ENCODE results near the gene MINK1.

The MINK1 gene

GRCh38 chr17:4833178-4833940 lies at the start of gene MINK1:
Gene MINK1 (plus strand): TSS chr17:4833340. CDS start chr17:4833584, 244 bp downstream.
- peak in 55 of 56 donors; percentile 22 to 91 (median 78) for DNase-seq

- DNase-seq, result peak in 2 of 56 donors; percentile 10 to 12
Measured at GRCh38 chr17:4785311-4786105, 47.6 kb upstream of the MINK1 start.

GRCh38 chr17:4786106-4786511 lies 47.0 kb upstream of the MINK1 start, which contains the start of gene VMO1:
Gene VMO1 (minus strand): TSS chr17:4786364. CDS start chr17:4786352, 12 bp downstream.
- DNase-seq, result peak in 5 of 56 donors; percentile 5 to 35 (median 11)

DNA sequence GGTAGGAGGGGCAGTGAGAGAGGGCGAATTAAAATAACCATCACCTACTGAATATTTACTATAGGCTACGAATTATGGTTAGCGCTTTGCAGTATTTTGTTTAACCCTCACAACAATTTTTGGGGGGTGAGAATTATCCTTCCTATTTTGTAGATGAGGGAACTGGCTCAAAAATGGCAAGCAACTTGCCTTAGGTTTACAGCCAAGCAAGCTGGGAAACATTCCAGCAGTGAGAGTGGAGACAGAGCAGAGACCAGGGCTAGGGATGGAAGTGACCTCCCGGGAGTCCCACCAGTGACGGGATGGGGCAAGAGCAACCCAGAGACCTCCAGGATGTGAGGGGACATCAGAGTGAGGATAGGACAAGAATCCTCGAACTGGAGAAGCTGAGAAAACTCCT lies 46.6 kb upstream of the MINK1 start:
- peak in 1 of 56 donors; percentile 10 for DNase-seq

GRCh38 chr17:4788159-4788806 lies 44.9 kb upstream of the MINK1 start:
- DNase-seq, result no peak

DNA sequence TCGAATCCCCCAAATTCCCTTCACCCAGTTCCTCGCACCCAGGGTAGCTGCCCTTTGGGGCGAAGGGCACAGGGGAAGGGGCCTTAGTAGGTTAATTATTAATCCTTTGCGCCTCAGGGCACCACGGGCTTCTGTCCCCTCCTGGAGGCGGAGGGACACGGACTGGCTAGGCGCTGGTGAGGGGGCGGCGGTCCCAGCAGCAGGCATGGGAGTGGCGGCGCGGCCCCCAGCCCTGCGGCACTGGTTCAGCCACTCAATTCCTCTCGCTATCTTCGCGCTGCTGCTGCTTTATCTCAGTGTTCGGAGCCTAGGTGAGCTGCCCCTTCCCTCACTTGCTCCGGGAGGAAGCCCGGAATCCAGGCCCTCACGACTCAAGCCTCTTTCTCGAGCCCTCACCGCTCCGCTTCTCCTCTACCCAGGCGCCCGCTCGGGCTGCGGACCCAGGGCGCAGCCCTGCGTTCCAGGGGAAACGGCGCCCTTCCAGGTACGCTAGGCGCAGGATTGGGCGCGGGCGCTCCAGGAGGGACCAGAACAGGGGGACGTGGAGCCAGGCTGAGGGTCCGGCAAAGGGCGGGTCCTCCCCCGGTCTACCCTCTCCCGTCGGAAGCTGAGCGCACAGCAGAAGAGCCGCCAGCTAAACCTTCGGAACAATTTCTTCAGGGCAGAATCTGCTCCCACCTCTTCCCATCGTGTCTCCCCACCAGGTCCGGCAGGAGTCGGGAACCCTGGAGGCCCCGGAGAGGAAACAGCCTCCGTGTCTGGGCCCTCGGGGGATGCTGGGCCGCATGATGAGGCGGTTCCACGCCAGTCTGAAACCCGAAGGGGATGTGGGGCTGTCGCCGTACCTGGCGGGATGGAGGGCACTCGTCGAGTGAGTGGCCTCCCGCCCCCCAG lies 44.1 kb upstream of the MINK1 start, which contains the start of gene GLTPD2:
Gene GLTPD2, plus strand, starts transcription at position 158 of the 894 bp plus-strand sequence. Its CDS starts 48 bp downstream, at position 206.
- DNase-seq, result peak in 3 of 56 donors; percentile 9 to 47 (median 11)

DNA sequence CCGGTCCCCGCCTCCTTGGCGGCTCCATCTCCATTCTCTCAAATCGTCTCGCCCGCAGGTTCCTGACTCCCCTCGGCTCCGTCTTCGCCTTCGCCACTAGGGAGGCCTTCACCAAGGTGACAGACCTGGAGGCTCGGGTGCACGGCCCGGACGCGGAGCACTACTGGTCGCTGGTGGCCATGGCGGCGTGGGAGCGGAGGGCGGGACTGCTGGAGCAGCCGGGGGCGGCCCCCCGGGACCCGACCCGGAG lies 43.5 kb upstream of the MINK1 start:
- DNase-seq, result no peak

- peak in 55 of 56 donors; percentile 35 to 91 (median 79) for DNase-seq
Measured at GRCh38 chr17:4789951-4790704, 43.0 kb upstream of the MINK1 start.

DNA sequence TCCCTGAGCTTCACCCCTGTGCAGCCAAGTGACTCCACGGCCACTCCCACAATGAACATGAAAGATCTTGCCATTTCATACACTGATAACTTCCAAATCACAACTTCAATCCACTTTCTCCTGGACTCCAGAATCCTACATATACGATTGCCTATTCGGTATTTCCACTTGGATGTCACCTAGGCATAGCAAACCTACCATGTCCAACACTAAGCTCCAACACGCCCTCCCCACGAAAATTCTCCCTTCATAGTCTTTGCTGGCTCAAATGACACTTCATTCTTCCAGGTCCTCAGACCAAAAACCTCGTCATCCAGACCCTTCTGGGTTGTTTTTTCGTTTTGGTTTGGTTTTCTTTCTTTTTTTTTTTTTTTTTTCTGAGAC lies 42.4 kb upstream of the MINK1 start:
- no peak for DNase-seq

- DNase-seq, result no peak
Measured at GRCh38 chr17:4795168-4795567, 38.0 kb upstream of the MINK1 start.

DNA sequence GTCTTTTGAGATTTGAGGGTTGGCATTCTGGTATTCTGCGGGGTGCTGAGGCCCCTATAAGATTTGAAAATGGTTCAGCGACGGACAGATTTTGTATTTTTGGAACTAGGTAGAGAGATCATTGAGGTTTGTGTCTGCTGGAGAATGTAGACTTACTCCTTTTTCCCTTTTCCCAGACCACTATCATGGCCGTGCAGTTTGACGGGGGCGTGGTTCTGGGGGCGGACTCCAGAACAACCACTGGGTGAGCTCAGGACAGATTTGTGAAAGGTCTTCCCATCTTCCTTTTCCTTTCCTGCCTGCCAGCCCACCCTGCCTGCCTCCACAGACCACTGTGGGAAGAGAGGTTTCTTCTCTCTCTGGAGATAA lies 36.6 kb upstream of the MINK1 start:
- peak in 1 of 56 donors; percentile 30 for DNase-seq

DNA sequence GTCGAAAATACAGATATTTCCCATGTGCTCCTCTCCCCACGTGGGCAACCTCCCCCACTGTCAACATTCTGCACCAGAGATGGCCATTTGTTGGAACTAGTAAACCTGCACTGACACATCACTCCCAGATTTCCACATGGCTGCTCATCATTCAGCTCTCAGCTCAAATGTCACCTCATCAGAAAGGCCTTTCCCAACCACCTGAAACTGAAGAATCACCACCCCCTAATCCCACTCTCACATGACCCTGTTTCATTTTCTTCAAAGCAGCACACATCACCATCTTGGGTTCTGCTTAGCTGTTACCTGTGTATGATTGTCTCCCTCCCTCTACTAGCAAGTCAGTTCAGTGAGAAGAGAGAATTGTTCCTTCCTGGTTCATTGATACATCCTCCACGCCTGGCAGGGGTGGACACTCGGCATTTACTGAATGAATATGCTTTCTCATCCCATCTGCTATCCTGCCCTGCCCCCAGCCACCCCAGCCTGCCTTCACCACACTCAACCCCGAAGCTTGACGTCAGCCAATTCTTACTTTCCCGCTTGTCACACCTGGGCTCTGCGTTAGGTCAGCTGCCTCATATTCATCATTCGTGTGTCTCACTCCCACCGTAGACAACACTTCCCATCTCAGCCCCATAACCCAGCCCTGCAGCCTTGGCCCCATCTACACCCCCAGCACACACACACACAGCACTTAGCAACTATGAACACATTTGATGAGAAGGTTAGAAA lies 32.5 kb upstream of the MINK1 start:
- DNase-seq, result no peak

DNA sequence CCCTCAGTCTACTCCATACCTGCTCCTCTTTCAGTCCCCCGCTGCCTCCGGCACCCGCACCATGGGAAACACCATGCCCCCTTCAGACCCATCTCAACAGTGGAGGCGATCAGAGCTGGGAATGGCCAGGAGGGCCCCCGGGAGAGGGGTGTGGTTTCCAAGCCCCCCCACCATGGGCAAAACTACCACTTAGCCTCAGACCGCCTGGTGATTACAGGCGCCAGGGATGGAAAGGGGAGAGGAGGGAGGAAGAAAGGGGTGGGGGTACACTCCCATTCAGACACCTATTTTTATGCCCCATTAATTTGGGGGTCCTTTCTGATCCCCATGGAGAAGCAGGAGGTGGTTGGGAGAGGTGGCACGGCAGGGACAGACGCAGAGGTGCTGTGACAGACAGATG lies 30.9 kb upstream of the MINK1 start, which contains the start of gene C17orf114:
Gene C17orf114, minus strand, starts transcription at position 101 of the 400 bp plus-strand sequence.
- DNase-seq, result no peak

DNA sequence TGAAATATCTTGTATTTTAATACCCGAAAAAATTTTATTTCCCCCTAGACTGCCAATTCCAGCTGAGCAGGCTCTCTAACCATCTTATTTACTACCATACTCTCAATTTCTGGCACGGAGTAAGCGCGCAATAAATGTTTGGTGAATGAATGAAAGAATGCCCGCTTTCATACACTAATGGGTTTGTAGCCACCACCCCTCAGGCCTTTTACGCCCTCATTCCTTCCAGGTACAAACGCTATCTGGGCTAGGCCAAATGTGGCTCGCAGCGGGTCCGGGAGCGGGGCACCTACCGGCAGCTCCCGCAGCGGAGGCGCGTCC lies 26.7 kb upstream of the MINK1 start:
- DNase-seq, result no peak

DNA sequence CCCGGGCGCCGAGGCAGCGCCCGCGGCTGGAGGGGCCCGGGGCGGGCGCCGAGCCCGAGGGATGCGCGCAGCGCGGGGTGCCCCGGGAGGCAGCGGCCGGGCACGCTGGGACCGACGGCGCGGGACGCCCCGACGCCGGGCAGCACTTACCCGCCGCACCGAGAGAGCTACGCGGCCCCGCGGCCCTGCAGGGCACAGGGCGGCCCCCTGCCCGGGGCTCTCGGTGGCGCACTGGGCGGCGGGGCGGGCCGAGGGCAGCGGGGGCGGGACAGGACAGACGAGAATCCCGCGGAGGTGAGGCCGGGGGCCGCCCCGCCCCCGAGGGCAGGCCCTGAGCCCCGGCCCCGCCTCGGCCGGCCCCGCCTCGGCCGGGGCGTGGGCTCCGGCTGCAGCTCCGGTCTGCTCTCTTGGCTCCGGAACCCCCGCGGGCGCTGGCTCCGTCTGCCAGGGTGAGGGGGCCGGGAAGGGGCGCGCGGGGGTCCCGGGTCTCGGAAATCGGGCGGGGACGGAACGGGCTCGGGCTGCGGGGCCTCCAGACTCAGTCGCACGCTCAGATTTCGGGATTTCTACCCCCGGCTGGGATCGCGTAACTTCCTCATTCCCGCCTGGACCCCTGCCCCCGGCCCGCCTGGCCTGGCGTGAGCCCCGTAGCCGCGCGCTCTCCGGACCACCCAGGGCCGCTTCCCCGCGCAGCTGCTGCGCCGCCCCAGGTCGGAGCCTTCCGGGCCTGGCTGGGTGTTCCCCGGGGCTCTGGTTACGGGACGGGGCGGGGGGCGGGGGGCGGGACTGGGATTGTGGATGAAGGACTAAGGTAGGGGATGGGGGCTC lies 26.1 kb upstream of the MINK1 start, which contains the start of gene PLD2:
Gene PLD2, plus strand, starts transcription at position 376 of the 828 bp plus-strand sequence. CDS start 621 bp downstream, outside the sequence.
- DNase-seq, result peak in 50 of 56 donors; percentile 7 to 84 (median 50)

- DNase-seq, result peak in 1 of 56 donors; percentile 21
Measured at GRCh38 chr17:4807605-4808377, 25.3 kb upstream of the MINK1 start.

- DNase-seq, result peak in 43 of 56 donors; percentile 15 to 78 (median 47)
Measured at GRCh38 chr17:4808378-4808767, 24.8 kb upstream of the MINK1 start.

Measured in amygdala (tissue), 56 donors.